OCI-LY7 (cell line): Measurements from ENCODE around the gene PLPP3. TPM values are rescaled to one million over a fixed set of nuclear protein-coding genes. Genes with fewer than 3 reads are reported as not detected.

ENCODE experiments used
- BruUV-seq: library from RNA; stranded (reverse); fragments of 400-500 nt; replicated peaks from 2 replicates; lab custom pipeline; 2021; lab: Mats Ljungman, UMichigan
- CTCF ChIA-PET: fragments of 300-600 bp; sonication (Branson Sonifier 250); formaldehyde crosslinking; loops from one replicate; lab custom pipeline; 2022; ENCODE audit warnings: antibody characterized with exemption; ENCODE audit not compliant: unreplicated experiment; lab: Charles Lee
- POLR2A ChIA-PET: fragments of 300-600 bp; sonication (Branson Sonifier 250); formaldehyde crosslinking; loops from one replicate; lab custom pipeline; 2022; ENCODE audit warnings: antibody characterized with exemption; lab: Charles Lee
- DNase-seq: peaks from one replicate; pipeline ENCODE4 v3.0.0-alpha.2; 2015; ENCODE audit warnings: low spot score
- H2AFZ ChIP-seq: fragments of 200-600 bp; sonication (generic), shearing (Covaris generic); 2 replicates; pipeline ENCODE4 v1.6.1; 2014; ENCODE audit warnings: mild to moderate bottlenecking, antibody characterized with exemption, low read length, moderate library complexity
- H3K27ac ChIP-seq: fragments of 200-600 bp; sonication (generic); 2 replicates; pipeline ENCODE4 v1.5.1; 2014; ENCODE audit warnings: mixed run types, low read depth, mild to moderate bottlenecking, moderate library complexity, low read length, inconsistent platforms; ENCODE audit not compliant: poor library complexity, severe bottlenecking
- H3K36me3 ChIP-seq: fragments of 200-600 bp; sonication (generic); 2 replicates; pipeline ENCODE4 v1.6.1; 2014; ENCODE audit warnings: mild to moderate bottlenecking, antibody characterized with exemption, low read length, moderate library complexity, mixed read lengths; ENCODE audit not compliant: insufficient read depth
- H3K4me1 ChIP-seq: fragments of 200-600 bp; sonication (generic); 2 replicates; pipeline ENCODE4 v1.5.1; 2014; ENCODE audit warnings: mild to moderate bottlenecking, low read length; ENCODE audit not compliant: insufficient read depth, poor library complexity, severe bottlenecking
- H3K4me2 ChIP-seq: fragments of 200-600 bp; sonication (generic); 2 replicates; pipeline ENCODE4 v1.6.1; 2014; ENCODE audit warnings: mild to moderate bottlenecking, low read length
- H3K4me3 ChIP-seq: fragments of 200-600 bp; sonication (generic); 2 replicates; pipeline ENCODE4 v1.5.1; 2014; ENCODE audit warnings: mild to moderate bottlenecking, low read depth, low read length; ENCODE audit not compliant: poor library complexity, severe bottlenecking
- H3K79me2 ChIP-seq: fragments of 200-600 bp; sonication (generic); 2 replicates; pipeline ENCODE4 v1.6.1; 2016; ENCODE audit warnings: low read depth, mild to moderate bottlenecking, low read length, moderate library complexity, mixed read lengths; ENCODE audit not compliant: insufficient read depth
- H3K9me2 ChIP-seq: fragments of 200-600 bp; sonication (generic); 2 replicates; pipeline ENCODE4 v1.6.1; 2016; ENCODE audit warnings: mild to moderate bottlenecking, low read length, mixed read lengths; ENCODE audit not compliant: insufficient read depth
- H3K9me3 ChIP-seq: fragments of 200-600 bp; sonication (generic); 2 replicates; pipeline ENCODE4 v1.6.1; 2014; ENCODE audit warnings: mild to moderate bottlenecking, mixed run types, low read length, mixed read lengths
- H4K20me1 ChIP-seq: fragments of 200-600 bp; sonication (generic); 2 replicates; pipeline ENCODE4 v1.6.1; 2014; ENCODE audit warnings: mild to moderate bottlenecking, antibody characterized with exemption, low read length, moderate library complexity, mixed read lengths; ENCODE audit not compliant: insufficient read depth
- EZH2phosphoT487 ChIP-seq: fragments of 200-600 bp; sonication (generic); IDR thresholded peaks from 2 replicates; pipeline ENCODE4 v1.6.1; 2018; ENCODE audit warnings: low read depth, borderline replicate concordance, mild to moderate bottlenecking, mixed run types, antibody characterized with exemption, low read length, moderate library complexity, mixed read lengths
- intact Hi-C: fragments of 100-400 bp; cut with micrococcal nuclease; formaldehyde crosslinking; loops from one replicate; pipeline ENCODE4 v1.10.0; 2022; ENCODE audit not compliant: unreplicated experiment
- total RNA-seq, 2 experiments: library from RNA; depleted of rRNA in 1 of 2; stranded (reverse); fragments of >200 nt in 1 of 2; shearing (Covaris generic) in 1 of 2; gene quantifications; 2 replicates each; pipeline ENCODE4 v1.2.3, GENCODE V29; 2014 to 2022
- TF ChIP-seq, protein P1 (sequence below): fragments of 200-600 bp; sonication (generic); conservative IDR thresholded peaks from 2 replicates; pipeline ENCODE4 v1.5.1; 2014; ENCODE audit warnings: mild to moderate bottlenecking, antibody characterized with exemption, low read length, moderate library complexity, mixed read lengths

The PLPP3 gene
- total RNA-seq, 2 experiments from 2014 or later, result 0.92 to 1.7 TPM

DNA sequence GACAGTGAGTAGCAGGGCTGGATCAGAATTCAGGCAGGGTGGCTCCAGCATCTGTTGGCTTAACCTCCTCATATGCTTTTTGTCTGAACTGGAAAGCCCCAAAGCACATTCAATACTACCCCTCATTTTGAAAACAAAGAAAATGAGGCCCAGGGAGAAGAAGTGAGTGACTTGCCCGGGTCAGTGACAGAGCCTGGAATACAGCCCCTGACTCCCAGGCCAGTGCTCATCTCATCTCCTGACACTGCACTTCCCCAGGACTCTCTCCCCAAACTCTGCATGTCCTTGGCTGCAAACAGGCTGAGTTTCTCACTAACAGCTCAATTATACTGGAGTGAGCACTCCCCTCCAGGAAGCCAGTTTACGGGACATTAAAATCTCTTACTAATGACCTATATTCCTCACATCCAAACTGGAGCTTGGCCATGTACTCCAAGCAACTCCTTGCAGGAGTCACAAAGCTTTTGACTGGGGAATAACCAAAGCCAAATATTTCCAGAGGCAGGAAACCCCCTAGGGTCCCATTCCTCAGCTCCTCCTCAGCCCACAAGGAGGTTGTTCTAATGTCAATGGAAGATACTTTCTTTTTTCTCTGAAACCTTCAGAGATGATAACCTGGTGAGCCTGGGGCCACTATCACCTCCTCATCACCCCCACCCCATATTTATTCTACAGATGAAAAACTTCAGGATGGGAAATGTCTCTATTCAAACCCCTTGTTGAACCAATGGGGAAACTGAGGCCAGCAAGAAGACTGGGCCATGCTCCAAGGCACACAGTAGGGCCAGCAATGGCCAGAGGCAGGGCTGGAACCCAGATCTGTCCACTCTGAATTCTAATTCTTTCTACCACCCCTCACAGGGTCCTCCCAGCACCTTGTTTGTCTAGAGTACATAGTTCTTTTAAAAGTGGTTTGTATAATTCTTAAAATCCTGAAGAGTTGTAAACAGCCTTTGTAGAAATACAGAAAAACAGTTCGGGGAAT lies 127.0 kb downstream of the PLPP3 start:
- Histone ChIP-seq H3K36me3 (no peaks in the 10 kb centered on the region), H4K20me1 (no peaks in the 10 kb centered on the region), H3K9me3 (no peaks in the 10 kb centered on the region), H3K27ac (no peak overlapping the region), H3K4me1 (no peaks in the 10 kb centered on the region), H3K79me2 (no peaks in the 10 kb centered on the region), H3K9me2 (no peaks in the 10 kb centered on the region), H2AFZ (no peak overlapping the region), H3K4me2 (no peak overlapping the region), H3K4me3 (no peak overlapping the region)
- ChIA-PET POLR2A (interaction anchor here (0.8 kb wide), 1 partner anchor 52 kb away, joined by 3 read pairs; no protein-coding TSS in a partner anchor), CTCF (no interaction called here)
- no TSS peak for BruUV-seq
- DNase-seq, result no peak
- TF ChIP-seq EZH2phosphoT487, result no peak
- TF ChIP-seq, protein P1, sequence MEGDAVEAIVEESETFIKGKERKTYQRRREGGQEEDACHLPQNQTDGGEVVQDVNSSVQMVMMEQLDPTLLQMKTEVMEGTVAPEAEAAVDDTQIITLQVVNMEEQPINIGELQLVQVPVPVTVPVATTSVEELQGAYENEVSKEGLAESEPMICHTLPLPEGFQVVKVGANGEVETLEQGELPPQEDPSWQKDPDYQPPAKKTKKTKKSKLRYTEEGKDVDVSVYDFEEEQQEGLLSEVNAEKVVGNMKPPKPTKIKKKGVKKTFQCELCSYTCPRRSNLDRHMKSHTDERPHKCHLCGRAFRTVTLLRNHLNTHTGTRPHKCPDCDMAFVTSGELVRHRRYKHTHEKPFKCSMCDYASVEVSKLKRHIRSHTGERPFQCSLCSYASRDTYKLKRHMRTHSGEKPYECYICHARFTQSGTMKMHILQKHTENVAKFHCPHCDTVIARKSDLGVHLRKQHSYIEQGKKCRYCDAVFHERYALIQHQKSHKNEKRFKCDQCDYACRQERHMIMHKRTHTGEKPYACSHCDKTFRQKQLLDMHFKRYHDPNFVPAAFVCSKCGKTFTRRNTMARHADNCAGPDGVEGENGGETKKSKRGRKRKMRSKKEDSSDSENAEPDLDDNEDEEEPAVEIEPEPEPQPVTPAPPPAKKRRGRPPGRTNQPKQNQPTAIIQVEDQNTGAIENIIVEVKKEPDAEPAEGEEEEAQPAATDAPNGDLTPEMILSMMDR, result no peak
- intact Hi-C loops, result no loop called here

DNA sequence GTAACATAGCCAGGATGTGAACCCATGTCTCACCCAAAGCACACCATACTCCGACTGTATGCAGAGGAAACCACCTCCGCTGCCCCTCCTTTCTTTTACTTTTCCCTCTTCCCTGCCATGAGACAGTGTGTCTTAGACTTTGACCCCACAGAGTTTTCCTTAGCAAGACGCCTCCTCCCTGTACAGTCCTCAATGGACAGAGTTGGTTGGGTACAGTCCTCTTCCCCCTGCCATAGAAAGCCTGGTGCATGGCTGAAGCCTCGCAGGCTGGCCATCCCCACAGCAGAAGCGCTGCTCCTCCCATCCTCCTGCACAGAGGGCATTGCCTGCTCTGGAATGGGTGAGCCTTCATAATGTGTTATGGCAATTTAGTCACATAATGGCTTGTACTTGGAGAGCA lies 127.9 kb downstream of the PLPP3 start:
- Histone ChIP-seq H2AFZ (no peak overlapping the region), H3K9me2 (no peaks in the 10 kb centered on the region), H3K9me3 (no peaks in the 10 kb centered on the region), H3K79me2 (no peaks in the 10 kb centered on the region), H3K4me2 (no peak overlapping the region), H3K36me3 (no peaks in the 10 kb centered on the region), H3K4me3 (no peak overlapping the region), H3K4me1 (no peaks in the 10 kb centered on the region), H3K27ac (no peak overlapping the region), H4K20me1 (no peaks in the 10 kb centered on the region)
- ChIA-PET CTCF (no interaction called here), POLR2A (no interaction called here)
- DNase-seq, result no peak
- BruUV-seq, result no TSS peak
- intact Hi-C loops, result no loop called here
- TF ChIP-seq, protein P1, result no peak
- TF ChIP-seq EZH2phosphoT487, result no peak
